Activated naive CD8-positive, alpha-beta T cell treated with anti-CD3 and anti-CD28 coated beads, Interleukin-2, amount 50 U/mL, for 24 hours (primary cell): ENCODE results near the gene RFTN1.

Experiments
- ATAC-seq: fragments of 150-1000 bp; cut with Tn5 transposase; one replicate; pipeline ENCODE4 v1.10.0; 2021
- DNase-seq: peaks from one replicate; pipeline ENCODE4 v3.0.0; 2021
- H3K27ac Mint-ChIP-seq: one replicate; pipeline ENCODE4 v1.8.0; 2021; ENCODE audit warnings: mild to moderate bottlenecking, mixed read lengths
- H3K27me3 Mint-ChIP-seq: one replicate; pipeline ENCODE4 v1.8.0; 2021; ENCODE audit warnings: mixed read lengths
- H3K36me3 Mint-ChIP-seq: one replicate; pipeline ENCODE4 v1.8.0; 2021; ENCODE audit warnings: low read depth, mixed read lengths
- H3K4me1 Mint-ChIP-seq: one replicate; pipeline ENCODE4 v1.8.0; 2021; ENCODE audit warnings: mixed read lengths
- H3K4me3 Mint-ChIP-seq: one replicate; pipeline ENCODE4 v1.8.0; 2021; ENCODE audit warnings: mild to moderate bottlenecking, moderate library complexity, mixed read lengths
- H3K9me3 Mint-ChIP-seq: one replicate; pipeline ENCODE4 v1.8.0; 2021; ENCODE audit warnings: mixed read lengths

RFTN1 gene

GRCh38 chr3:16355828-16356227 lies 157.7 kb downstream of the RFTN1 start:
- Mint-ChIP-seq H3K27me3 (no peaks in the 10 kb centered on the region), H3K36me3 (peaks cover 49% of the 10 kb centered on the region), H3K4me1 (peaks cover 31% of the 10 kb centered on the region), H3K27ac (no peak overlapping the region), H3K9me3 (no peaks in the 10 kb centered on the region), H3K4me3 (no peak overlapping the region)
- no peak for DNase-seq
- no peak for ATAC-seq

- no peaks in the 10 kb centered on the region for H3K27me3 Mint-ChIP-seq
- H3K36me3 Mint-ChIP-seq: peaks cover 62% of the 10 kb centered on the region
- H3K4me1 Mint-ChIP-seq: peaks cover 31% of the 10 kb centered on the region
- no peaks in the 10 kb centered on the region for H3K9me3 Mint-ChIP-seq
- ATAC-seq: no peak
- H3K4me3 Mint-ChIP-seq: no peak overlapping the region
- no peak for DNase-seq
- peak overlapping the region; percentile 57 for H3K27ac Mint-ChIP-seq
Measured at GRCh38 chr3:16354291-16354690, 159.2 kb downstream of the RFTN1 start.

GRCh38 chr3:16352428-16352827 lies 161.1 kb downstream of the RFTN1 start:
- Mint-ChIP-seq H3K4me1 (peaks cover 29% of the 10 kb centered on the region), H3K4me3 (no peak overlapping the region), H3K27ac (peak overlapping the region; percentile 73), H3K36me3 (peaks cover 66% of the 10 kb centered on the region), H3K27me3 (no peaks in the 10 kb centered on the region), H3K9me3 (no peaks in the 10 kb centered on the region)
- no peak for ATAC-seq
- no peak for DNase-seq

DNA sequence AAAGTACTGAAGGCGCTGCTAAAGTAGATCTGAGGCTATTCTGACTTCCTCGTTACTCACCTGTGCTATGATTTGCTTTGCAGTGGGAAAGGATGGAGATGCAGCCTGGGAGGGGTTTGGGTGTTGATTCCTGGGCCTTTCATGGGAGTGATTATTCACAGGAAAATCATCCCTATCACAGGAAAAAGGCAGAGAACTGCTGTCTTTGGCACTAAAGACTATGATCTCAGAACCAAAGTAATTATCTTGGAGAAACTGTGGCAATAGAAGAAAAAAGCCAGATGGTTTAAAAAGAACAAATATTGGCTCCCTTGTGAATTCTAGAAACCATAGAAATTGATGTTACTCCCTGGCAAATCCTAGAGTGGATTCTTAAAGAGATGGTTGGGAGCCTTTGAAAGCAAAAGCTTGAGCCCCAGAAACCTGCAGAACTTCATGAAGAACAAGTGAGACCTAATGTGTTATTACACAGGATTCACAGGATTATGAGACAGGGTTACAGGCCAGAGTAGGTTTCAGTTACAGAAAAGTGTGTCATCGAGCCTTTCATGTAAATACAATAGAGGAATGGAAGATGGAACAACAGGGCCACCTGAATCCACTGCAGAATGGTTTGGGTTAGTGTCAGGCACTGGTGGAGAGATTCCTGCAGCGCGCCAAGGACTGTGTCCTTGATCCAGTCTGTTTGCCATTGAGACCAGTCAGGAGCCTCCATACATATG lies 162.7 kb downstream of the RFTN1 start:
- DNase-seq: no peak

DNA sequence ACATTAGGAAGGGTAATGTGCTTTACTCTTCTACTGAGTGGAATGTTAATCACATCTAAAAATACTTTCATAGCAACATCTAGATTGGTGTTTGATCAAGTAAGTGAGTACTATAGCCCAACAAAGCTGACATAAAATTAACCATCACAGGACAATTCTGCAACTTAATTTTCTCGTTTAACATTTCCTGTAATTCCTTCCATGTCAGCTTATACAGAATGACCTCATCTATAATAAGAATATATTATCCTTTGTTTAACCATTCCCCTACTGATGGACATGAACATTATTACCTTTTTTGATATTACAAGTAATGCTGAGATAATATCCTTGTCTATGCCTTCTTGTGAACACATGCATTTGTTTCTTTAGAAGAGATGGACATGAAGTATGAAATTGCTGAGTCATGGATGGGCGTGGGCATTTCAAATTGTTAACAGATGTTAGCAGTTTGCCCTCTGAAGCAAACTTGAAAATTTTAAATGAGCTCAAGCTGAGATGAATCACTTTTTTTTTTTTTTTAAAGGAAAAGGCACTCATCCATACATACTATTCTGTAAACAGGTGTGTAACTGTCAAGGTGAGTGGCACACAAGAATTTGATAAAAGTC lies 163.4 kb downstream of the RFTN1 start:
- no peak for DNase-seq
- Mint-ChIP-seq H3K9me3 (no peaks in the 10 kb centered on the region), H3K4me1 (peaks cover 34% of the 10 kb centered on the region), H3K4me3 (no peak overlapping the region), H3K27ac (peak overlapping the region; percentile 51), H3K27me3 (no peaks in the 10 kb centered on the region), H3K36me3 (peaks cover 75% of the 10 kb centered on the region)
- no peak for ATAC-seq

More for the DNA sequence above, 162.7 kb downstream of the RFTN1 start:
- Mint-ChIP-seq H3K27ac (peak overlapping the region; percentile 56), H3K27me3 (no peaks in the 10 kb centered on the region), H3K9me3 (no peaks in the 10 kb centered on the region), H3K4me3 (no peak overlapping the region), H3K36me3 (peaks cover 71% of the 10 kb centered on the region), H3K4me1 (peaks cover 35% of the 10 kb centered on the region)
- no peak for ATAC-seq

DNA sequence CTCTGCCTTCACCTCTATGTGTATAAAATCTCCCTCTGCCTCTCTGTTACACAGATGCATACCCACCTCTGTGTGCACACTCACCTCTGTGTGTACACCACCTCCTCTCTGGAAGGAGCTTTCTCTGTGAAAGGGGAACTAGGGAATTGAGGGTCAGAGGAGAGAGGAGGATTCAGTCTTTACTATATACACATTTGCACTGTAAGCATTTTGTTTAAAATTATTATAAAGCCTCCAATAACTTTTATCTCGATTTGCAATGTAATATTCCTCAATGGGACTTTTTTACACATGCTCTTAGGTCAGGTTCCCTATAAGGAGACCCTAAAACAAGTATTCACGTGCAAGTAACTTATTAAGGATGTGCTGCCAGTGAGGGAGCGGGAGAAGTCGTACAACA lies 166.0 kb downstream of the RFTN1 start:
- H3K4me3 Mint-ChIP-seq: no peak overlapping the region
- H3K27ac Mint-ChIP-seq: peak overlapping the region; percentile 44
- no peaks in the 10 kb centered on the region for H3K27me3 Mint-ChIP-seq
- DNase-seq: no peak
- ATAC-seq: no peak
- H3K36me3 Mint-ChIP-seq: peaks cover 81% of the 10 kb centered on the region
- H3K9me3 Mint-ChIP-seq: peaks cover 6% of the 10 kb centered on the region
- H3K4me1 Mint-ChIP-seq: peaks cover 46% of the 10 kb centered on the region

- H3K9me3 Mint-ChIP-seq: peaks cover 6% of the 10 kb centered on the region
- no peak for ATAC-seq
- peaks cover 84% of the 10 kb centered on the region for H3K36me3 Mint-ChIP-seq
- no peak overlapping the region for H3K4me3 Mint-ChIP-seq
- no peaks in the 10 kb centered on the region for H3K27me3 Mint-ChIP-seq
- DNase-seq: no peak
- peak overlapping the region; percentile 32 for H3K27ac Mint-ChIP-seq
- peaks cover 46% of the 10 kb centered on the region for H3K4me1 Mint-ChIP-seq
Measured at GRCh38 chr3:16346413-16347081, 167.0 kb downstream of the RFTN1 start.

DNA sequence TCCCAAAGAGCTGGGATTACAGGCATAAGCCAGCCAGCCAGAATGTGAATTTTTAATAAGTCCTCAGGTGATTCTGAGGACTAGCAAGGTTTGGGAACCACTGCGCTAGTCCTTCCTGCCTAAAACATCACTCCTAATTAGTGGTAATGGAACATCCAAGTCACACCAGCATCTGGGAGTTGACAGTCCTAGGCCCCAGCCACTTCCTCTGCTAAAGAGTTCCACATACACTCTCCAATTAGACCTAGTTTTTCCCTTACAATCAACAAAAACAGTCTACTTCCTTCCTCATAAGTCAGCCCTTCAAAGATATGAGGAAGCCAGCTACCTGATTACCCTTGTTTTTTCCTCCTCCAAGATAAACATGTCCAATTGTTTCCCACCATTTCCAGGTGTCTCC lies 170.4 kb downstream of the RFTN1 start:
- H3K4me1 Mint-ChIP-seq: peaks cover 62% of the 10 kb centered on the region
- DNase-seq (no peak), ATAC-seq (no peak)
- H3K4me3 Mint-ChIP-seq: no peak overlapping the region
- peaks cover 66% of the 10 kb centered on the region for H3K36me3 Mint-ChIP-seq
- H3K9me3 Mint-ChIP-seq: peaks cover 6% of the 10 kb centered on the region
- peak overlapping the region; percentile 32 for H3K27ac Mint-ChIP-seq
- no peaks in the 10 kb centered on the region for H3K27me3 Mint-ChIP-seq

GRCh38 chr3:16338999-16339398 lies 174.5 kb downstream of the RFTN1 start:
- Mint-ChIP-seq H3K27ac (peak overlapping the region; percentile 86), H3K27me3 (no peaks in the 10 kb centered on the region), H3K36me3 (peaks cover 60% of the 10 kb centered on the region), H3K4me1 (peaks cover 65% of the 10 kb centered on the region), H3K9me3 (peaks cover 6% of the 10 kb centered on the region), H3K4me3 (no peak overlapping the region)
- DNase-seq: no peak
- peak; percentile 82 for ATAC-seq

DNA sequence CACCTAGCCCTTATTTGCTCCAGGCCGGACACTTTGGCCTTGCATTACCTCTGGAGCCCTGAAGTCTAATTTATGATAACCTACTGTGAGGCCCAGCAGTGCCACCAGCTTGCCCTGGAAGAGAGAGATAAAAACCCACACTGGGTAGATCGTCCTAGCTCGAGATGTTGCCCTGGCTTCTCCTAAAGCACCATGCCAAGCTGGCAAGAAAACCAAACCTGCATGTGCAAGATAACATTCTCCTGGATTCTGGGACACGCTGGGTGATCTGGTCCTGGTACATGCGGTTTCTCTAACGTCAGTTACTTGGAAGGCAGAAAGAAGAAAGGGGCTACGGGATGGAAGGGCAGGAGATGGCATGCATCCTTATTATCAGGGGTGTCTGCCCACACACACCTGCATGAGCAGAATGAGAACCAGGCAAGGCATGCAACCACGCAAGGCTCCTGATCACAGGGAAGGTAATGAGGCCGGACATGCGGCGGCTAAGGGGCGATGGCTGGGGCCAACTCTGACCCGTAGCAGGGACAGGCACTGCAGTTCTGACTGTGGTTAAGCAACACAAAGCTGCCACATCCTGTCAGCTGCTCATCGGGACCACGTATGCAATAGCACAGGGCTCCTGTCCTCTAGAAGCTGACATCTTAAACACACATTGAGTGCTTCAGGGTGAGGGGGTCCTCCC lies 175.5 kb downstream of the RFTN1 start:
- Mint-ChIP-seq H3K27me3 (no peaks in the 10 kb centered on the region), H3K27ac (peak overlapping the region; percentile 86), H3K36me3 (peaks cover 58% of the 10 kb centered on the region), H3K4me1 (peaks cover 56% of the 10 kb centered on the region), H3K4me3 (peak overlapping the region; percentile 63), H3K9me3 (peaks cover 1% of the 10 kb centered on the region)
- DNase-seq (peak; percentile 54), ATAC-seq (peak; percentile 75)

GRCh38 chr3:16336825-16337224 lies 176.7 kb downstream of the RFTN1 start:
- H3K4me1 Mint-ChIP-seq: peaks cover 55% of the 10 kb centered on the region
- ATAC-seq (no peak), DNase-seq (no peak)
- no peak overlapping the region for H3K27ac Mint-ChIP-seq
- H3K36me3 Mint-ChIP-seq: peaks cover 62% of the 10 kb centered on the region
- peaks cover 11% of the 10 kb centered on the region for H3K9me3 Mint-ChIP-seq
- no peak overlapping the region for H3K4me3 Mint-ChIP-seq
- no peaks in the 10 kb centered on the region for H3K27me3 Mint-ChIP-seq

DNA sequence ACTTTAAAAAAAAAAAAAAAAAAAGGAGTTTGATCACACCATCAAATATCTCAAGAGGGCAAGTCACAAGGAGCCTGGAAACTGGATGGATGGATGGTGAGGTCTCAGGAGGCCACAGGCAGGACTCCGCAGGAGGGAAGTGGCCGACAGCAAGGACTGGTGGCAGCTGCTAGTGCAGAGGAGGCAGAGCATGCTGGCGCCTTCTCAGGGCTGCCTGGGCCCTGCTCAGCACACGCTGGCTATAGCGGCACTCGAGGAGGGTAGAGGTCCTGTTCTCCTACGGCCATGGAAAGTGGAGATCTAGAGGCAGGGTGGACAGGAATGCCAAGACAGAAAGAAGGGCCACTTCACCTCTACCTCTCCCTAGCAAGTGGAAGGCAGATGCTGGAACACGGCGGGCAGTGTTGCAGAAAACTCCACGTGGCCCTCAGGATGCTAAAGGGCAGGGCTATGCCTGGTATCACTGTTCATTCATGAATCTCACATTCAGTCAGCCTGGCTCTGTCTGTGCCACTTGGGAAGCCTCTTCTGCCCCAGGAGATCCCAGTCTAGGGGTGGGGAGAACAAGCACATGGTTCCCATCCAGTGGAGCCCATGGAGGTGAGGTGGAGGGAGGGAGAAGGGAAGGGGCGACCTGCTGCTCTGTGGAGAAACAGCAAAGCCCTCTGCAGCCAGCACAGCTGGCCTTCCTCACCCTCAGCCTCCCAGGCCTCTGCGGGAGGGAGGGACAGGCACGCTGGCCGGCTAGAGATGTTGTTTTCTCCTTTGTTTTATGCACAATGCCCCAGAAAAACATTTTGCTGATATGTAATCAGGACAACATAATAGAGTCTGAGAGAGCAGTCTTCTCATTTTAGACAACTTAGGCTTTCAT lies 177.5 kb downstream of the RFTN1 start:
- no peak for DNase-seq
- ATAC-seq: no peak
- Mint-ChIP-seq H3K4me1 (peaks cover 53% of the 10 kb centered on the region), H3K4me3 (no peak overlapping the region), H3K27me3 (no peaks in the 10 kb centered on the region), H3K36me3 (peaks cover 70% of the 10 kb centered on the region), H3K9me3 (peaks cover 17% of the 10 kb centered on the region), H3K27ac (peak overlapping the region; percentile 28)

- Mint-ChIP-seq H3K9me3 (peaks cover 17% of the 10 kb centered on the region), H3K4me1 (peaks cover 48% of the 10 kb centered on the region), H3K27me3 (no peaks in the 10 kb centered on the region), H3K4me3 (no peak overlapping the region), H3K27ac (peak overlapping the region; percentile 28), H3K36me3 (peaks cover 75% of the 10 kb centered on the region)
- no peak for DNase-seq
- ATAC-seq: no peak
Measured at GRCh38 chr3:16335333-16335732, 178.2 kb downstream of the RFTN1 start.

- peaks cover 76% of the 10 kb centered on the region for H3K36me3 Mint-ChIP-seq
- no peak overlapping the region for H3K4me3 Mint-ChIP-seq
- H3K27ac Mint-ChIP-seq: peak overlapping the region; percentile 56
- no peaks in the 10 kb centered on the region for H3K27me3 Mint-ChIP-seq
- peaks cover 44% of the 10 kb centered on the region for H3K4me1 Mint-ChIP-seq
- DNase-seq (no peak), ATAC-seq (no peak)
- H3K9me3 Mint-ChIP-seq: peaks cover 17% of the 10 kb centered on the region
Measured at GRCh38 chr3:16334909-16335308, 178.6 kb downstream of the RFTN1 start.
